Vagina (tissue), 2 donors: ENCODE measurements around the gene NOL4L.

Experiments used
- POLR2AphosphoS5 ChIP-seq, 2 donors: sonication (generic); formaldehyde crosslinking; IDR thresholded peaks; one replicate each; pipeline ENCODE4 v1.9.0; 2017; ENCODE audit warnings: antibody characterized with exemption in 2 of 2, mild to moderate bottlenecking in 2 of 2, low read depth in 1 of 2; ENCODE audit not compliant: insufficient read depth in 1 of 2
- TF ChIP-seq, protein P1 (sequence below), 3 experiments: fragments of 450-650 bp in 2 of 3; fragments of 200-600 bp in 1 of 3; sonication (generic) in 1 of 3; IDR thresholded peaks; one replicate each; pipeline ENCODE4 v1.5.1; 2017 to 2019; ENCODE audit warnings: antibody characterized with exemption in 3 of 3, mild to moderate bottlenecking in 2 of 3, moderate library complexity in 2 of 3

GRCh38 chr20:32485770-32486478 is 99.2 kb downstream of the NOL4L start:
- no peak for TF ChIP-seq POLR2AphosphoS5 (IDR thresholded peaks at IDR 0.05; ENCODE audit: insufficient read depth in 1 of 2, low read depth in 1 of 2)
- TF ChIP-seq, protein P1, sequence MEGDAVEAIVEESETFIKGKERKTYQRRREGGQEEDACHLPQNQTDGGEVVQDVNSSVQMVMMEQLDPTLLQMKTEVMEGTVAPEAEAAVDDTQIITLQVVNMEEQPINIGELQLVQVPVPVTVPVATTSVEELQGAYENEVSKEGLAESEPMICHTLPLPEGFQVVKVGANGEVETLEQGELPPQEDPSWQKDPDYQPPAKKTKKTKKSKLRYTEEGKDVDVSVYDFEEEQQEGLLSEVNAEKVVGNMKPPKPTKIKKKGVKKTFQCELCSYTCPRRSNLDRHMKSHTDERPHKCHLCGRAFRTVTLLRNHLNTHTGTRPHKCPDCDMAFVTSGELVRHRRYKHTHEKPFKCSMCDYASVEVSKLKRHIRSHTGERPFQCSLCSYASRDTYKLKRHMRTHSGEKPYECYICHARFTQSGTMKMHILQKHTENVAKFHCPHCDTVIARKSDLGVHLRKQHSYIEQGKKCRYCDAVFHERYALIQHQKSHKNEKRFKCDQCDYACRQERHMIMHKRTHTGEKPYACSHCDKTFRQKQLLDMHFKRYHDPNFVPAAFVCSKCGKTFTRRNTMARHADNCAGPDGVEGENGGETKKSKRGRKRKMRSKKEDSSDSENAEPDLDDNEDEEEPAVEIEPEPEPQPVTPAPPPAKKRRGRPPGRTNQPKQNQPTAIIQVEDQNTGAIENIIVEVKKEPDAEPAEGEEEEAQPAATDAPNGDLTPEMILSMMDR (IDR thresholded peaks at IDR 0.05) = no peak
